Fibroblast of the conjunctiva (primary cell): Measurements from ENCODE around the gene RASAL1.

Experiments used
- DNase-seq: peaks from one replicate; pipeline ENCODE4 v3.0.0-alpha.2; 2010; ENCODE audit warnings: low read depth

Gene RASAL1

GRCh38 chr12:113075137-113075683 is 60.4 kb downstream of the RASAL1 start:
- DNase-seq: no peak

- DNase-seq: no peak
These were observed 62.0 kb downstream of the RASAL1 start for GRCh38 chr12:113073586-113073985.

GRCh38 chr12:113072136-113072535 is 63.4 kb downstream of the RASAL1 start:
- DNase-seq: no peak

GRCh38 chr12:113071135-113072112 is 64.1 kb downstream of the RASAL1 start:
- DNase-seq: no peak

- no peak for DNase-seq
These were observed 65.2 kb downstream of the RASAL1 start for GRCh38 chr12:113070117-113070906.

- DNase-seq: no peak
These were observed 65.8 kb downstream of the RASAL1 start for GRCh38 chr12:113069751-113070116.

GRCh38 chr12:113069149-113069548 is 66.4 kb downstream of the RASAL1 start:
- no peak for DNase-seq

- DNase-seq: no peak
These were observed 67.3 kb downstream of the RASAL1 start for GRCh38 chr12:113067987-113068935.

- no peak for DNase-seq
These were observed 68.7 kb downstream of the RASAL1 start for GRCh38 chr12:113066813-113067400.

GRCh38 chr12:113065126-113066007 is 70.2 kb downstream of the RASAL1 start:
- DNase-seq: no peak

GRCh38 chr12:113064395-113065125 is 71.0 kb downstream of the RASAL1 start:
- DNase-seq: no peak

GRCh38 chr12:113063396-113064350 is 71.9 kb downstream of the RASAL1 start:
- DNase-seq: no peak

- DNase-seq: no peak
These were observed 72.8 kb downstream of the RASAL1 start for GRCh38 chr12:113062502-113063395.

- no peak for DNase-seq
These were observed 74.4 kb downstream of the RASAL1 start for GRCh38 chr12:113061061-113061694.

- DNase-seq: no peak
These were observed 75.1 kb downstream of the RASAL1 start for GRCh38 chr12:113060336-113060960.

- DNase-seq: no peak
These were observed 76.4 kb downstream of the RASAL1 start for GRCh38 chr12:113059071-113059595.
